WERI-Rb-1 (cell line): ENCODE data around the gene NEU4.

Experiments
- DNase-seq: peaks from one replicate; pipeline ENCODE4 v3.0.0-alpha.2; 2020
- H3K27ac ChIP-seq: fragments of 250-450 bp; sonication (Bioruptor Pico); 2 replicates; pipeline ENCODE4 v1.5.1; 2020; ENCODE audit warnings: mild to moderate bottlenecking, moderate library complexity
- H3K27me3 ChIP-seq: fragments of 250-450 bp; sonication (Bioruptor Pico); 2 replicates; pipeline ENCODE4 v1.5.1; 2021; ENCODE audit warnings: mild to moderate bottlenecking, low read depth, moderate library complexity; ENCODE audit not compliant: insufficient read depth, severe bottlenecking
- H3K36me3 ChIP-seq: fragments of 250-450 bp; sonication (Bioruptor Pico); 2 replicates; pipeline ENCODE4 v1.5.1; 2020; ENCODE audit warnings: mild to moderate bottlenecking, moderate library complexity
- H3K4me3 ChIP-seq: 2 replicates; pipeline ENCODE4 v1.5.1; 2011; ENCODE audit warnings: low read depth, mild to moderate bottlenecking, control low read depth, low read length
- H3K9me3 ChIP-seq: fragments of 250-450 bp; sonication (Bioruptor Pico); 2 replicates; pipeline ENCODE4 v1.5.1; 2021; ENCODE audit warnings: mild to moderate bottlenecking, moderate library complexity; ENCODE audit not compliant: severe bottlenecking
- CTCF ChIP-seq: IDR thresholded peaks from 2 replicates; pipeline ENCODE4 v1.5.1; 2011; ENCODE audit warnings: low read depth, mild to moderate bottlenecking, control low read depth, inconsistent platforms, low read length

NEU4 gene

DNA sequence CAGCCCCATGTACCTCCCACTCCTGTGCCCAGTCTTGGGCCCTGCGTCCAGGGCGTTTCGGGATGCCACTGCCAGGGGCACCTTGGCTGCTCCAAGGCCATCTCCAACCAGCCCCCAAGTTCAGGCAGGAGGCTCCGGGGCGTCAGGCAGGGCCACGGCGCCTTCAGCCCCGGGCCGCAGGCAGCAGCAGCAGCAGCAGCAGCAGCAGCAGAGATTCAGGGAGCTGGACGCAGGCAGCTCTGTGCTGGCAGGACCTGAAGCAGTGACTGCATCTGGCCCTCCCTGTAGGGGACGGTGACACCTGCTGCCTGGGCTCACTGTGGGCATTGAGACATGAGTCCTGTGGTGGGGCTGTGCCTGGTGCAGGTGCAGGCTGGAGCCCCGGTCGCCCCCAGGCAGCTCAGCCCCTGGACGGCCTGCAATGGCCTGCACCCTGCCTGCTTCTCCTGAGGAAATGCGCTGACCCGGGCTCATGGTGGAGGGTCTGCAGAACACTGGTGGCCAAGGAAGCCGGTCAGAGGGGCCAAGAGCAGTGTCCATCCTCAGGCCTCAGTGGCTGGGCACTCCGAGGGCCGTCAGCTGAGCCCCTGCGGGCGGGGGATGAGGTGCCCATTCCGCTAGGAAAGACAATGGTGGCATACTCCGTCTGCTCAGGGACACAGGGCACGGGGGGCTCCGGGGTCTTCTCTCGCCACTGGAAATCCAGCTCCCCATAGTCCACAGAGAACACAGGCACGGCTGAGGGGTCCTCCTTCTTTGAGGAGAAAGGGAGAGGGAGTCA, 41.7 kb downstream of the NEU4 start:
- TF ChIP-seq CTCF, result peak; percentile 9; the same call in 1 of the 2 replicates
- Histone ChIP-seq H3K36me3 (no peaks in the 10 kb centered on the region), H3K27me3 (no peaks in the 10 kb centered on the region), H3K9me3 (no peaks in the 10 kb centered on the region), H3K4me3 (no peak overlapping the region), H3K27ac (no peak overlapping the region)
- DNase-seq, result no peak

DNA sequence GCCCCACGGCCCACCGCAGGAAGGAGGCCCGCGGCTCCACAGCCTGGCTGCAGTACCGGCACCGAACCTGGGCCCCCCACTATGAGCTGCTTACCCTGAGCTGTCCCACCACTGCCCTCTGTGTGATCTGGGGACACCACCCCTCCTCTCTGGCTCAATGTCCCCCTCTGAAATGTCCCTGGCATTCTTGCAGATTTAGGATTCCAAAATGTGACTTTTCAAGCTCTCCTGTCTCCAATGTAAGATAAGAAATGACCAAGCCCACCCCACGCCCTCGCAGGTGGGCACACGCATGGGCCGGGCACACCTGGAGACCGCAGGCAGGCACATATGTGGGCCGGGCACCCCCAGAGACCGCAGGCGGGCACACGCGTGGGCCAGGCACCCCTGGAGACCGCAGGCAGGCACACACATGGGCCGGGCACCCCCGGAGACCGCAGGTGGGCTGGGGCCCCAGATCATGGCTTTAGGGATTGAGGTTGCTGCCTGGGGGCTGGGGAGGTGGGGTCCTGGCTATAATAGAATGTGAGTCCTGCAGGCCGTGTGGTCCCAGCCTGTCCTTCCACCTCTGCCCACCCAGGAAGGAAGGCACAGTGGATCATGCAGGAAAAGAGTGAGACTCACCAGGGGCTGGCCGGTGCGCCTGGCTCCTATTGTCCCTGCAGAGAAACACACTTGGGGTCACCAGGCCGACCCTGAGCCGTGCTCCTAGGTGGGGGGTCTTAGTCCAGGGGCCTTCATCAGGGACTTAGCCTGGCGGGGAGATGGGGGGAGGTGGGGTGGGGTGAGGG, 42.5 kb downstream of the NEU4 start:
- no peak for TF ChIP-seq CTCF
- no peak overlapping the region for H3K27ac ChIP-seq
- H3K27me3 ChIP-seq, result no peaks in the 10 kb centered on the region
- no peak overlapping the region for H3K4me3 ChIP-seq
- H3K9me3 ChIP-seq, result no peaks in the 10 kb centered on the region
- DNase-seq, result no peak
- H3K36me3 ChIP-seq, result no peaks in the 10 kb centered on the region

GRCh38 chr2:241852116-241852980, 43.4 kb downstream of the NEU4 start:
- no peaks in the 10 kb centered on the region for H3K9me3 ChIP-seq
- H3K36me3 ChIP-seq, result no peaks in the 10 kb centered on the region
- H3K4me3 ChIP-seq, result no peak overlapping the region
- TF ChIP-seq CTCF, result no peak
- H3K27me3 ChIP-seq, result no peaks in the 10 kb centered on the region
- no peak overlapping the region for H3K27ac ChIP-seq
- DNase-seq, result no peak

GRCh38 chr2:241852981-241853631, 44.1 kb downstream of the NEU4 start:
- no peaks in the 10 kb centered on the region for H3K27me3 ChIP-seq
- no peak overlapping the region for H3K4me3 ChIP-seq
- H3K9me3 ChIP-seq, result no peaks in the 10 kb centered on the region
- DNase-seq, result no peak
- H3K27ac ChIP-seq, result no peak overlapping the region
- H3K36me3 ChIP-seq, result no peaks in the 10 kb centered on the region
- no peak for TF ChIP-seq CTCF

- no peak for TF ChIP-seq CTCF
- Histone ChIP-seq H3K27ac (no peak overlapping the region), H3K36me3 (no peaks in the 10 kb centered on the region), H3K4me3 (no peak overlapping the region), H3K9me3 (no peaks in the 10 kb centered on the region), H3K27me3 (no peaks in the 10 kb centered on the region)
- no peak for DNase-seq
Measured at GRCh38 chr2:241853651-241854341, 44.8 kb downstream of the NEU4 start.
